ENCODE data around the gene RACGAP1. TPM values are rescaled to one million over a fixed set of nuclear protein-coding genes. Genes with fewer than 3 reads are reported as not detected.

Gene RACGAP1
- total RNA-seq, 1 donor from 2014 or later = 13.7 TPM

DNA sequence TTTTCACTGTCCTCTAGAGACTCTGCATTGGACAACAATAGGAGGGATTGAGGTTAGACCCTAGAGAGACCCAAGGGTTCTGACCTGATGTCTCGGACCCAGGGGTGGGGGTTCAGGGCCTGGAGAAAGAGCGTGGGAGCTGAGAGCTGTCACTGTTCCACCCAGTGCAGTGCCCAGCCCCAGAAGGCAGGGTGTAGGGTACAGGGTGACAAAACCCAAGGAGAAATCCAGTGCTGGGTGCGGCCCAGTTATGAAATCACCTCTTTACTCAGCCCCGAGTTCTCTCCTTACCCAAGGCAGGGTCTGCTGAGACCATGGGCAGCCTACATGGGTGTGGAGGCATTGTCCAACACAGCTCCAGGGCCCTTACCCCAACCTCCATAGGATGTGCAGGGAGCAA, 72.1 kb downstream of the RACGAP1 start:
- Histone ChIP-seq H3K4me3 (no peak overlapping the region), H3K4me1 (peaks cover 39% of the 10 kb centered on the region), H3K9me3 (no peaks in the 10 kb centered on the region), H3K27me3 (ENCODE audit: low read depth) (peaks cover 41% of the 10 kb centered on the region), H3K27ac (no peak overlapping the region), H3K36me3 (no peaks in the 10 kb centered on the region)
- TF ChIP-seq, protein P1, sequence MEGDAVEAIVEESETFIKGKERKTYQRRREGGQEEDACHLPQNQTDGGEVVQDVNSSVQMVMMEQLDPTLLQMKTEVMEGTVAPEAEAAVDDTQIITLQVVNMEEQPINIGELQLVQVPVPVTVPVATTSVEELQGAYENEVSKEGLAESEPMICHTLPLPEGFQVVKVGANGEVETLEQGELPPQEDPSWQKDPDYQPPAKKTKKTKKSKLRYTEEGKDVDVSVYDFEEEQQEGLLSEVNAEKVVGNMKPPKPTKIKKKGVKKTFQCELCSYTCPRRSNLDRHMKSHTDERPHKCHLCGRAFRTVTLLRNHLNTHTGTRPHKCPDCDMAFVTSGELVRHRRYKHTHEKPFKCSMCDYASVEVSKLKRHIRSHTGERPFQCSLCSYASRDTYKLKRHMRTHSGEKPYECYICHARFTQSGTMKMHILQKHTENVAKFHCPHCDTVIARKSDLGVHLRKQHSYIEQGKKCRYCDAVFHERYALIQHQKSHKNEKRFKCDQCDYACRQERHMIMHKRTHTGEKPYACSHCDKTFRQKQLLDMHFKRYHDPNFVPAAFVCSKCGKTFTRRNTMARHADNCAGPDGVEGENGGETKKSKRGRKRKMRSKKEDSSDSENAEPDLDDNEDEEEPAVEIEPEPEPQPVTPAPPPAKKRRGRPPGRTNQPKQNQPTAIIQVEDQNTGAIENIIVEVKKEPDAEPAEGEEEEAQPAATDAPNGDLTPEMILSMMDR (IDR thresholded peaks at IDR 0.05) = no peak
- peak; percentile 48 for ATAC-seq
- peak; percentile 46 for DNase-seq
- intact Hi-C loops (cut with DNase I) = no loop called here

DNA sequence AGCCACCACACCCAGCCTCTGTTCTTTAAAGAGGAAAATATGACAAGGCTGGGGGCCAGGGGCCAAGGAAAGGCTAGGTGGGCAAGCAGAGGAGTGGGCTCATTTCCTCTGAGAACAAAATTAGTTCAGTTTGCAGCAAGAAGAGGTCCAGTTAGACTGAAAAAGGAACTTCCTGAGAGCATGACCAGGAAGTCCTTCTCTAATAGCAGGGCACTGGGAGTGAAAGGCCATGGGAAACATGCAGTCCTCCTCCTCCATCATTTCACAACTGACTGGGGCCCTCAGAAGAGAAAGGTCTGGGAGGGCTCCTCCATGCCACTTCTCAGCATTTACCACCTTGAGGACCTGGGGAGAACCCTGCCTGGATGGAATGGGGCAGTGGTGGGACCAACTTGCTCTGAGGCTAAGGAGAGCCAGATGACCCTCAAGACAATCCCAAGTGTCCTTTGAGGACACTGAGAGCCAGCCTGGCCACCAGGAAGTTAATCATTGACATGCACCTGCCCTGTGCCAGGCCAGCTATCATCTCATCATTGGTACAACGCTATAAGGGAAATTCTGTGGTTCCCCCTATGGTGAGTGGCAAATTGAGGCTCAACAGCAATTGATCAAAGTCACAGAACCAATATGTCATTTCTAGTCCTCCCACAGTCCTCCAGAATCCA, 72.8 kb downstream of the RACGAP1 start:
- H3K27me3 ChIP-seq (ENCODE audit: low read depth) = peaks cover 37% of the 10 kb centered on the region
- ATAC-seq (no peak), DNase-seq (no peak)
- H3K9me3 ChIP-seq = no peaks in the 10 kb centered on the region
- H3K4me3 ChIP-seq = no peak overlapping the region
- no peaks in the 10 kb centered on the region for H3K36me3 ChIP-seq
- peaks cover 39% of the 10 kb centered on the region for H3K4me1 ChIP-seq
- TF ChIP-seq, protein P1 (IDR thresholded peaks at IDR 0.05) = no peak
- intact Hi-C loops (cut with DNase I) = no loop called here
- no peak overlapping the region for H3K27ac ChIP-seq

DNA sequence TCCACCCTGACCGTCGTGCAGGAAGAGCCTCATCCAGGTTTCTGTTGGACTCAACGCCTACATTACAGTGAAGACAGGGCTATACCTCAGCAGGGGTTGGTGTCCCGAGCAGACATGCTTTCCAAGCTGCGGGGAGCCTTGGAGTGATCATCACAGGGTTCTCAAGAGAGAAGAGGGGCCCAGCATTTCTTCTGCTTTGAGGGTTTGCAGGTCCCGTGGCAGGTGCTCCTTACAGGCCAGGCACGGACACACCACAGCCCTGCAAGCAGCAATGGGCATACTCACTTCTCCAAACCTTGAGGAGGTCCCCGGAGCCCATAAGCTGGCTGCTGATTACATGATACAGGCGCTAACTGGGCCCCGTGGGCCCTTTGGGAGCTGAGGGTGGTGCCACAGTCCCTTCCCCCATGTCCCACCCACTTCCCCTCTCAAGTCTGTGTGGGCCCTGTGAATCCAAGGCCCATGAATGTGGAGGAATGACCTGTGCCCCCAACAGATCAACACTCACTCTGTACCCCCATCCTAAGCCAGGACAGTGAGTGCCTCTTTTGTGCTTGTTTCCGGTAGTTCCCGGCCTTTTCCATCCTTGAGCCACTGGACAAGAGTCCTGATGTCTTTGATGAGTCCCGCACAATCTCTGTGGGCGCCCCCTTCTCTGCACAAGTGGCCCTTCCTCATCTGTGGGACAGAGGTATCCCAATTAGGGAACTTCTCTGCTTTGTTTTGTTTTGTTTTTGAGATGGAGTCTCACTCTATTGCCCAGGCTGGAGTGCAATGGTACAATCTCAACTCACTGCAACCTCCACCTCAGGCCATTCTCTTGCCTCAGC, 73.7 kb downstream of the RACGAP1 start:
- TF ChIP-seq, protein P1 (IDR thresholded peaks at IDR 0.05) = no peak
- ATAC-seq (no peak), DNase-seq (no peak)
- Histone ChIP-seq H3K4me3 (no peak overlapping the region), H3K27me3 (ENCODE audit: low read depth) (peaks cover 31% of the 10 kb centered on the region), H3K9me3 (no peaks in the 10 kb centered on the region), H3K4me1 (peaks cover 39% of the 10 kb centered on the region), H3K36me3 (no peaks in the 10 kb centered on the region), H3K27ac (no peak overlapping the region)
- intact Hi-C loops (cut with DNase I) = no loop called here

DNA sequence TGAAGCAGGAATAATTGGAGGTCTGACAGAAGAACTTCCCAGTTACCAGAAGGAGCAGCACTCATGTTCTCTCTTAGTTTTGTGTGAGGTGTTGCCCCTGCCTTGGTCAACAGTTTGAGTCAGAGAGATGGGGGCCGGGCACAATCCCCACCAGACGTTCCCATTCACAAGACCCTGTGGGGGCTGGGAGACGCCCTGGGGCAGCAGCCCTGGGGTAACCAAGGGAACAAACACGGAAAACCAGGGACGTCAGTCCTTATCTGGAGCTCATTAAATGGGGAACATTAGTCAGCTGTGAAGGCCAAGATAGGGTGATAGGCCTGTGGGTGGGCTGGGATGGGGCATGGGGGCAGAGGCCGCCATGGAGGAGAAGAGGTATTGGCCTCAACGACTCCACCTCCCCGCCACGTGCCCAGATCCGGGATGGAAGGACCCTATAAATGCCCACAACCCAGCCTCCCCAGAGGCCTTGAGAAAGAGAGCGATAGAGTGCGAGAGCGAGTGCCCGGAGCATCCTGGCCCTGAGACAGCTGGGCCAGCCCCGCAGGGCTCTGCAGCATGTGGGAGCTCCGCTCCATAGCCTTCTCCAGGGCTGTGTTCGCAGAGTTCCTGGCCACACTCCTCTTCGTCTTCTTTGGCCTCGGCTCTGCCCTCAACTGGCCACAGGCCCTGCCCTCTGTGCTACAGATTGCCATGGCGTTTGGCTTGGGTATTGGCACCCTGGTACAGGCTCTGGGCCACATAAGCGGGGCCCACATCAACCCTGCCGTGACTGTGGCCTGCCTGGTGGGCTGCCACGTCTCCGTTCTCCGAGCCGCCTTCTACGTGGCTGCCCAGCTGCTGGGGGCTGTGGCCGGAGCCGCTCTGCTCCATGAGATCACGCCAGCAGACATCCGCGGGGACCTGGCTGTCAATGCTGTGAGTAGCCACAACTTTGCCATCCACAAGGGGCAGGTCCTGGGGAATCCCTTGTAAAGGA, 74.7 kb downstream of the RACGAP1 start, which contains the start of gene AQP2:
TSS of gene AQP2 (plus strand) at position 465 of the 979 bp plus-strand sequence. CDS start at position 559, 94 bp downstream.
- no peak for DNase-seq
- ATAC-seq = no peak

More for the DNA sequence above, 74.7 kb downstream of the RACGAP1 start, which contains the start of gene AQP2:
- Histone ChIP-seq H3K27me3 (ENCODE audit: low read depth) (peaks cover 22% of the 10 kb centered on the region), H3K4me3 (no peak within 1 kb of the TSS), H3K27ac (no peak within 1 kb of the TSS), H3K9me3 (no peaks in the 10 kb centered on the region), H3K4me1 (peaks cover 37% of the 10 kb centered on the region), H3K36me3 (no peaks in the 10 kb centered on the region)
- TF ChIP-seq, protein P1 (IDR thresholded peaks at IDR 0.05) = no peak
- intact Hi-C loops (cut with DNase I) = no loop called here
